ENCODE results near the gene NLK.
A peak's percentile ranks its signal among the peaks of the same experiment; 100 is the strongest.

Gene NLK

DNA sequence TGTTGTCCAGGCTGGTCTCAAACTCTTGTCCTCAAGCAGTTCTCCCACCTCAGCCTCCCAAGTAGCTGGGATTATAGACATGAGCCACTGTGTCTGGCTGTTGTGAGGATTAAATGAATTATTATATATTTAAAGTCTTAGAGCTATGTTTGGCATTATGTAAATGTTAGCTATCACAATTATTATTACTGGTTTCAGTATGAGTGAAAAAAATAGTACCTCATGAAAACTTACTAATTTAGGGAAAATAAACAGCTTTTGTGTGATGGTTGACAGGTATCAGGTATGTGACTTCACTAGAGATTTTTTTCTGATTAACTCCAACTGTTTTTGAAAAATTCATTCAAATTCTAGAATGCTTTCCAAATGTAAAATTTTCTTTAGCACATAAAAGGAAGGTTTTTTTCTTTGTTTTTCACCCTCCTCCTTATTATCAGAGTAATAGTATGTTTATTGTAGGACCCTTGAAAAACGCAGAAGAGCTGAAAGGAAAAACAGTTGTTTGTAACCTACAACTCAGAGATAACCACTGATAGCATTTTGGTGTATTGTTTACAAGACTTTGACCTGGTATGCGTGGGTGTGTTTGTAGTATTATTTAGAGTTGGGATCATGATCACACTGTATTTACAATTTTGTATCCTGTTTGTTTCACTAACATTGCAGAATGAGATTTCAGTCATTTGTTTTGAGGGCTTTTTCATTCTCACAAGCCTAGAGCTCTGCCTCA lies 13.2 kb downstream of the NLK start:
- Histone ChIP-seq H3K4me3 (no peak overlapping the region), H3K27ac (no peak overlapping the region)
- DNase-seq (ENCODE audit: low spot score), result no peak
- TF ChIP-seq, protein P1, sequence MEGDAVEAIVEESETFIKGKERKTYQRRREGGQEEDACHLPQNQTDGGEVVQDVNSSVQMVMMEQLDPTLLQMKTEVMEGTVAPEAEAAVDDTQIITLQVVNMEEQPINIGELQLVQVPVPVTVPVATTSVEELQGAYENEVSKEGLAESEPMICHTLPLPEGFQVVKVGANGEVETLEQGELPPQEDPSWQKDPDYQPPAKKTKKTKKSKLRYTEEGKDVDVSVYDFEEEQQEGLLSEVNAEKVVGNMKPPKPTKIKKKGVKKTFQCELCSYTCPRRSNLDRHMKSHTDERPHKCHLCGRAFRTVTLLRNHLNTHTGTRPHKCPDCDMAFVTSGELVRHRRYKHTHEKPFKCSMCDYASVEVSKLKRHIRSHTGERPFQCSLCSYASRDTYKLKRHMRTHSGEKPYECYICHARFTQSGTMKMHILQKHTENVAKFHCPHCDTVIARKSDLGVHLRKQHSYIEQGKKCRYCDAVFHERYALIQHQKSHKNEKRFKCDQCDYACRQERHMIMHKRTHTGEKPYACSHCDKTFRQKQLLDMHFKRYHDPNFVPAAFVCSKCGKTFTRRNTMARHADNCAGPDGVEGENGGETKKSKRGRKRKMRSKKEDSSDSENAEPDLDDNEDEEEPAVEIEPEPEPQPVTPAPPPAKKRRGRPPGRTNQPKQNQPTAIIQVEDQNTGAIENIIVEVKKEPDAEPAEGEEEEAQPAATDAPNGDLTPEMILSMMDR (IDR thresholded peaks at IDR 0.05), result no peak

DNA sequence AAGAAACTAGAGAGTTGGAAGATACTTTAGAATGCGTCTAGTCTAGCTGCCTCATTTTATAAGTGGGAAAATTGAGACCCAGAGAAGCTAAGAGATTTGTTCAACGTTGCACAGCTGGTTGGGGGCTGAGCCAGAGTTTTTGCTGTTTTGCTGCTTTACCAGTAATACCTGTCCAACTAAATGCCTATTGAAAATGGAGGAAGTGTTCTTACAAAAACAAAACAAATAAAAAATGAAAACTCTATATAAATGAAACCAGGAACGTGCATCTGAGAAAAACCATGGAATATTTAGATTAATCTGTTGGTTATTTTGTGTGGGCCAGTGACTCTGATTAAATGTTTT lies 13.8 kb downstream of the NLK start:
- H3K4me3 ChIP-seq, result no peak overlapping the region
- TF ChIP-seq, protein P1 (IDR thresholded peaks at IDR 0.05), result no peak
- DNase-seq (ENCODE audit: low spot score), result no peak
- no peak overlapping the region for H3K27ac ChIP-seq

DNA sequence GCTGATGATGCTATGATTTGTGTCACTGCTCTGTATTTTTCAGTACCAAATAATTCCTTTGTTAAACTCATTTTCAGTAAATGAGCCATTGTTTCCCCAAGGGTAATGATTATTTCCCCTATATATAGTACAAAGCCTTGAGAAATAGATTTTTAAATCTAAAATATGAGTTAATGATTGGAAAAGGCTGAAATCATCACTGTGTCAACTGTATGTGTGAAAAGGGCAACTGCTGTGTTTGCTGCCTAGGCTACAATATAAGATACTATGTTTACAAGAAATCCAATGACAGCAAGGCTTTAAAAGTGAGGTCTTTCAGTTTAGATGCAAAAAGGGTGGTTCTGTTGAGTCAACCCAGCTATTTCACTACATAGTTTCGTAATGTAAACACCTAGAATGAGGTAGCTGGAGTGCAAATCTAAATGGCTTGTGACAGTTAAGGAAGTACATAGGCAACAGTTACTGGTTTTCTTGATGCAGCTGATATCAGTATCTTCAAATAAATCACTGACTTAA lies 15.3 kb downstream of the NLK start:
- TF ChIP-seq, protein P1 (IDR thresholded peaks at IDR 0.05), result no peak
- no peak overlapping the region for H3K4me3 ChIP-seq
- no peak for DNase-seq (ENCODE audit: low spot score)
- H3K27ac ChIP-seq, result no peak overlapping the region

DNA sequence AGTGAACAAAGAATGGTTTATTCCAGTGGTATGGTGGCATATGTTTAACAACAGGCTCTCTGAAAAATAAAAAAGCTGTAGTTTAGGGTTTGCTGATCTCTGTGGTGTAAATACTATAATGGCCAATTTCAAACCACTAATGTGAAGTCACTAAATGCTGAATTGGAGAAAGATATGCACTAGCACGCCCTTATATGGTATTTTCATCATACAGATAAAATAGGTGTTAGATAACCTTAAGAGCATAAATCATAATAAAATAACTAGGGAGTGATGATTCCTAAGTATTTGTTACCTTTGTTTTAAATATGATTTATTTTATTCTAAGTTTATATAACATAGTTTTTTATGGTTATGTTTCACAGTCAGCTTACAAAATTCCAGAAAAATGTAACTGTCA lies 17.2 kb downstream of the NLK start:
- no peak overlapping the region for H3K4me3 ChIP-seq
- DNase-seq (ENCODE audit: low spot score), result no peak
- no peak overlapping the region for H3K27ac ChIP-seq
- TF ChIP-seq, protein P1 (IDR thresholded peaks at IDR 0.05), result no peak

DNA sequence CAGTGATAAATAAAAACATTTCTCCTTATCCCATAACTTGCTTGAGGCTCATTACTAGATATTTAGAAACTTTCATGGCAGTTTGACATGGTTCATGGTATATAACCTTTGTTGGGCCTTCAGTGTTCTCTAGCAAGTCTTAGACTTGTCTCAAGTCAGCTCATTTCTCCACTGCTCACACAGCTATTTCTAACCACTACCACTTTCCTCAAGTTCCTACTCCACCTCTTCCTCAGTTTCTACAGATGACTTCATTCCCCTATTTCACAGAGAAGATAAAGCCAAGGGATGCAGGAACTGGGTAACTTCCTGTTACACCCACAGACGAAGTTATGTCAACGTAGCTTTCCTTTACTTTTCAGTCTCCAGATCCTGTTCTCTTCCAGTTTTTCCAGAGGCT lies 23.2 kb downstream of the NLK start:
- TF ChIP-seq, protein P1 (IDR thresholded peaks at IDR 0.05), result no peak
- no peak for DNase-seq (ENCODE audit: low spot score)
- Histone ChIP-seq H3K27ac (peak overlapping the region in 1 of 2 donors; percentile 28), H3K4me3 (no peak overlapping the region)

DNA sequence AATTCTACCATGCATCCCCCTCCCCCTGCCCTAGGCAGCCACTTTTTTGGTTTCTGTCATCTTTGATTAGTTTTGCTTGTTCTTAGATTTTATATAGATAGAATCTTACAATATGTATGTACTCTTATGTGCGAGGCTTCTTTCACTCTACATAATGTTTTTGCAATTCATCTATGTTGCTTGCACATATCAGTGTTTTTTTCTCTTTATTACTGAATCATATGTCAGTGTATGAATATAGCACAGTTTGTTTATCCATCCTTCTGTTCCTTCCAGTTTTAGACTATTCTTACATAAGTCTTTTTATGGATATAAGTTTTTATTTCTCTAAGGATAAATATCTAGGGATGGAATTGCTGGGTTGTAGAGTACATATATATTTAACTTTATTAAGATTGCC lies 26.6 kb downstream of the NLK start:
- Histone ChIP-seq H3K4me3 (no peak overlapping the region), H3K27ac (no peak overlapping the region)
- no peak for DNase-seq (ENCODE audit: low spot score)
- TF ChIP-seq, protein P1 (IDR thresholded peaks at IDR 0.05), result no peak

DNA sequence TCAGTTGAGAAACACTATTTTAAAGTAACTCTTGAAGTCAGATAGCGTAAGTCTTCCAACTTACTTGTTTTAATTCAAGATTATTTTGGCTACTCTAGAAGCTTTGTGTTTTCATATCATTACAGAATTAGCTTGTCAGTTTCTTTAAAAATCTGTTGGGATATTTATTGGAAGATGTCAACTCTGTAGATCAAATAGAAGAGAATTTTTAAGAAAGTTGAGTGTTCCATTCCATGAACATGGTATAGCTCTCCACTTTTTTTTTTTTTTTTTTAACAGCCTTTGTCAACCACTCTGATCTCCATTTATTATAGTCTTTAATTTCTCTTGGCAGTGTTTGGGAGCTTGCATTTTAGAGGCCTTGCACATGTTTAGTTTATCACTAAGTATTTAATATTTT lies 28.7 kb downstream of the NLK start:
- H3K4me3 ChIP-seq, result no peak overlapping the region
- DNase-seq (ENCODE audit: low spot score), result no peak
- TF ChIP-seq, protein P1 (IDR thresholded peaks at IDR 0.05), result no peak
- no peak overlapping the region for H3K27ac ChIP-seq

Measured in coronary artery (tissue), 2 donors.